Stimulated activated CD8-positive, alpha-beta memory T cell treated with anti-CD3 and anti-CD28 coated beads, Interleukin-4, amount 100 ng/mL, for 48 hours (primary cell): Measurements from ENCODE around the gene PC.
"Not testable (repeated sequence)": the region's sequence is repeated elsewhere in the genome, so short reads cannot be mapped to it uniquely, and the experiment has no call there.

Experiments
- DNase-seq: peaks from one replicate; pipeline ENCODE4 v3.0.0-alpha.2; 2020

Gene PC, protein sequence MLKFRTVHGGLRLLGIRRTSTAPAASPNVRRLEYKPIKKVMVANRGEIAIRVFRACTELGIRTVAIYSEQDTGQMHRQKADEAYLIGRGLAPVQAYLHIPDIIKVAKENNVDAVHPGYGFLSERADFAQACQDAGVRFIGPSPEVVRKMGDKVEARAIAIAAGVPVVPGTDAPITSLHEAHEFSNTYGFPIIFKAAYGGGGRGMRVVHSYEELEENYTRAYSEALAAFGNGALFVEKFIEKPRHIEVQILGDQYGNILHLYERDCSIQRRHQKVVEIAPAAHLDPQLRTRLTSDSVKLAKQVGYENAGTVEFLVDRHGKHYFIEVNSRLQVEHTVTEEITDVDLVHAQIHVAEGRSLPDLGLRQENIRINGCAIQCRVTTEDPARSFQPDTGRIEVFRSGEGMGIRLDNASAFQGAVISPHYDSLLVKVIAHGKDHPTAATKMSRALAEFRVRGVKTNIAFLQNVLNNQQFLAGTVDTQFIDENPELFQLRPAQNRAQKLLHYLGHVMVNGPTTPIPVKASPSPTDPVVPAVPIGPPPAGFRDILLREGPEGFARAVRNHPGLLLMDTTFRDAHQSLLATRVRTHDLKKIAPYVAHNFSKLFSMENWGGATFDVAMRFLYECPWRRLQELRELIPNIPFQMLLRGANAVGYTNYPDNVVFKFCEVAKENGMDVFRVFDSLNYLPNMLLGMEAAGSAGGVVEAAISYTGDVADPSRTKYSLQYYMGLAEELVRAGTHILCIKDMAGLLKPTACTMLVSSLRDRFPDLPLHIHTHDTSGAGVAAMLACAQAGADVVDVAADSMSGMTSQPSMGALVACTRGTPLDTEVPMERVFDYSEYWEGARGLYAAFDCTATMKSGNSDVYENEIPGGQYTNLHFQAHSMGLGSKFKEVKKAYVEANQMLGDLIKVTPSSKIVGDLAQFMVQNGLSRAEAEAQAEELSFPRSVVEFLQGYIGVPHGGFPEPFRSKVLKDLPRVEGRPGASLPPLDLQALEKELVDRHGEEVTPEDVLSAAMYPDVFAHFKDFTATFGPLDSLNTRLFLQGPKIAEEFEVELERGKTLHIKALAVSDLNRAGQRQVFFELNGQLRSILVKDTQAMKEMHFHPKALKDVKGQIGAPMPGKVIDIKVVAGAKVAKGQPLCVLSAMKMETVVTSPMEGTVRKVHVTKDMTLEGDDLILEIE

DNA sequence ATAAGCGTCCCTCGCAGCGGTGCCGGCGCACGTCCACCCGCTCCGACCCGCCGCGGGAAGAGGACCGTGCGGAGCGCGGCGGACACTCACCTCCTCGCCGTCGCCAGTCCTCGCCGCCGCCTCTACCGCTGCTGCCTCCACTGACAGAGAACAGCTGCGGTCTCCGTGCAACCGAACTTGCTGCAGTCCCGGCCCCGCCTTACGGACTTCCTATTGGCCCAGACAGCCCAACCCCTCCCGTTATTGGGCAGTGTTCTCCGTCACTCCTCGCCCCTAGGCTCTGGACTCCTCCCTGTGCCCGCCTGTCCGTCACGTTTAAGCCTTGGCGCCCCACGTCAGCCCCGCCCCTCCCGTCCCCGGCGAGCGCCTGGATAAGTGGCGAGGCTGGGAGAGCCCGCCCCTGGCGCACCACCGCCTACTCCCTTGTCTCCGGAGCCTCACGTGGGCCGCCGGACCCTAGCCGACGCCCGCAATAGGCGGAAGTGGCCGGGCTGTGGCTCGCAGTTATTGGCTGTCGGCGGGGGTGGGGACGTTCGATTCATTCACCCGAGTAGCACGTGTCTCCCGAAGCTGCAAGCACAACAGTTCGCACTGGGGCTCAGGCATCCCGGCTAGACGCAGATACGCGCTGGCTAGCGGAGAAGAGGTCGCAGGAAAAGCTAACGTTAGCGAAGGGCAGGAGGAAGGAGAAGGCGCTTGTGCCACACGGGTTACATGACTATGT, at the start of gene PC:
PC (minus strand) TSS at position 152 of the 724 bp plus-strand sequence. CDS start 86,224 bp downstream, outside the sequence.
- peak; percentile 98 for DNase-seq

DNA sequence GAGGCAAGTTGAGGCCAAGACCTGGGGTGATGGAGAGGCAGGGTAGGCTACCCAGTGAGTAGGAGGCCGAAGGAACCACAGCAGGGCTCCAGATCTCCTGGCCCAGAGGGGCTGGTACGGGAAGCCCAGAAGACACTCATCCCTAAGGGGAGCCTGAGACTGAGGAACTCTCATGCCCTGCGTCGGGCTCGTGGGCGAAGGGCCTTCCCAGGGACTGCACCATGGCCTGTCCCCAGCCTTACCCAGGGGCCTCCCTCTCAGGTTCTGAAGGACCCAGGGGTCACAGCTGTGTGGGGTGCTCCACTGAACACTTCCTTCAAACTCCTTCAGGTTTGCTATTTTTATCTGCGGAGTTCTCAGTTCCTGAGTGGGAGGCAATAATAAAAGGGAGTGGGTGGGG, 48.9 kb upstream of the PC start:
- DNase-seq: no peak

DNA sequence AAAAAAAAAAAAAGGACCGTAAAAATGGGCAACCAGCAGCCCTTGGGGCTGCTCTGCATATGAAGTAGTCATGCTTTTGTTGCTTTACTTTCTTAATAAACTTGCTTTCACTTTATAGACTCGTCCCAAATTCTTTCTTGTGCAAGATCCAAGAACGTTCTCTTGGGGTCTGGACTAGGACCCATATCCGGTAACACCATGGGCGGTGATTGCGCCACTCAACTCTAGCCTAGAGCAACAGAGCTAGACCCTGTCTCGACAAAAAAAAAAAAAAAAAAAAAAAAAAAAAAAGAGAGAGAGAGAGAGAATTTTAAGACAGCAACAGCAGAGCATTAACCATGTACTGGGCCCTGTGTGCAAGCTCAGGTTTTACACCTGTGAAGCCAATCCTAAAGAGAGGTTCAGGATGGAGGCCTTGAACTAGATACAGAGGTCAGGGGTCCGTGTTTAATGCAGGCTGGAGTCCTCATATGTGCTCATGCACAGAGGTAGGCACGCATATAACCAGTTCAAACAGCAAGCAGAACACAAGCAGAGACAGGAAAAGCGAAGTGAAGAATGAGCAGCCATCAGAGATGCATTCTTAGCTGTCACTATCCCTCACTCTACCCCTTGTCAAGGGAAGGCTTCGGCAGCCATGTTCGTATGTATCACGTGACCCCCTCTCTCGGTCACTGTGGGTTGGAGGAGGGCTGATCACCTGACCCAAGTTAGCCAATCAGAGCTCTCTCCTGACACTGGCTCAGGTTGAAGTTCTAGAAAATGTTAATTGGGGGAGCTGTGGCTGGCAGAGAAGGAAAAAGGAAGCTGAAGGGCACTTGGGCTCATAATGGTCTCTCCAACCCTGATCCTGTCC, 48.1 kb upstream of the PC start:
- DNase-seq: peak; percentile 50

DNA sequence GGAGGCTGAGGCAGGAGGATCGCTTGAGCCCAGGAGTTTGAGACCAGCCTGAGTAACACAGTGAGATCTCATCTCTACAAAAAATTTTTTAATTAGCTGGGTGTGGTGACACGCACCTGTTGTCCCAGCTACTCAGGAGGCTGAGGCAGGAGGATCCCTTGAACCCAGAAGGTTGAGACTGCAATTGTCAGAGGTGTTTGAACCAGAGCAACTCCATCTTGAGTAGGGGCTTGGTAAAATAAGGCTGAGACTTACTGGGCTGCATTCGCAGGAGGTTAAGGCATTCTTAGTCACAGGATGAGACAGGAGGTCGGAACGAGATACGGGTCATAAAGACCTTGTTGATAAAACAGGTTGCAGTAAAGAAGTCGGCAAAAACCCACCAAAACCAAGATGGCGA, 47.0 kb upstream of the PC start:
- not testable (repeated sequence) for DNase-seq

DNA sequence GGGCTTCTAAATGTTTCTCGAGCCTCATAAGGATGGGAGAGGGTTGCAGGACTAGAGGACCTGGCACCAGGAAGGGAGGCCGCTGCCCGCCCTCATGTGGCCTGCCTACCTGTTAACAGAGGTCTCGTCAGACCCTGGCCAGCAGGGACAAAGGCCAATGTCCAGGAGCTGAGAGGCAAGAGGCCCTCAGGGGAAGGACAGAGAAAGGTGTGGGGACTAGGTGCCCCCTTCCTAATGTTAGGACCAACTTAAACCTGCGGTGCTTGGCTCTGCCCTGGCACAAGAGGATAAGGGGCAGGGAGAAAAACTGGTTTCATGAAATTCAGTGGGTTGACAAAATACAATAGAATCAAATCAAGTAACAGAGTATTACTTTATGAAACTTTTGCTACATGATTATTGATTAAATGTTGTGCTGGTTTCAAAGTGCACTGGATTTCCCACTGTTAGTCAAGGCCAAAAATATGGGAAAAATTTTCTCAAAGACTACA, 44.8 kb upstream of the PC start:
- DNase-seq: no peak

DNA sequence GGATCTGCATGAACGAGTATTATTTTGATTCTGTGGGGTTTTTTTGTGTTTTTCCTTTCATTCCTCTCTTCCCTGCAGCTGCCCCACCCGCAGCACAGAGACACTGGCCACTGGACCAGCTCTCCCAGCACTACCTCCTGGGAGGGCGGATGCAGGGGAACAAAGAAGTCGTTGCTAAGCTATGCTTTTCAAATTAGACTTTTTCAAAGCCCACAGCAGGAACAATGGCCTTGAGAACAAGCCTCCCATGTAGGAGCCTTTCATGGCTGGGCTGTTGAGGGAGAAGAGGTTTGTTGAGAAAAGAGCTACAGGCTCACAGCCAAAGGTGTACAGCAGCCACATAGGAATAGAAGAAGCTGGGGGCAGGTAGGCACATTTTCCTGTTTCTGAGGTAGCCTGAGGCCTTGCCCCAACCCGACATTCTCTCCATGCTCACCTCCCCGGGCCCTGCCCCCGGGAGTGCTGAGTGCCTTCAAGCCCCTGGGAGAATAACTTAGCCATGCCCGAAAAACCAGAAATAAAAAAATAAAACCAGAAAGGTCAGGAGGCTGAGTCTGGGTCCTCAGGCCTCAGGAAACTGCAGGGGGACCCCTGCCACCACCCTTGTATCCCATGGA, 44.2 kb upstream of the PC start:
- DNase-seq: no peak

DNA sequence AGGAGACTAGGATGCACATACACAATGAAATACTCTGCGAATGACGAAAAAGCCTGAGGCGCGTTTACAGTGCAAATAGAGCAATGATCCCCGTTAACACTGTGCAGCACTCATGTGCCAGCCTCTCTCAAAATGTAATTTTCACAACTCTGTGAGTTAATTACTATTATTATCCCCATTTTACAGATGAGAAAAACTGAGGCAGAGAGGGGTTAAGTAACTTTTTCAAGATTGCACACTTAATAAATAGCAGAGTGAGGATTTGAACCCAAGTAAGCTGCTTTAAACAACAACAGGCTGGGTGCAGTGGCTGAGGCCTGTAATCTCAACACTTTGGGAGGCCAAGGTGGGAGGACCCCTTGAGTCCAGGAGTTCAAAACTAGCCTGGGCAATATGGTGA, 43.1 kb upstream of the PC start:
- DNase-seq: no peak

DNA sequence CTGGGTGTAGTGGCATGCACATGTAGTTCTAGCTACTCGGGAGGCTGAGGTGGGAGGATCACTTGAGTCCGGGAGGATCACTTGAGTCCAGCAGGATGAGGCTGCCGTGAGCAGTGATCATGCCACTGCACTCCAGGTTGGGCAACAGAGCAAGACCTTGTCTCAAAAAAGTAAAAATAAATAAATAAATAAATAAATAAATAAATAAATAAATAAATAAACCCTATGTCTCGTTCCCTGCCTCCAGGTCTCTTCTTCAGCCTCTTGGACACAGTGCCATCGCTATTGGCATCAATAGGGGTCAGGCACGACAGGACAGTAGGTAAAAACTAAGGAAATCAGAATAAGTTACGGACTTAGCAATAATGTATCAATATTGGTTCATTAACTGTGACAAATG, 41.4 kb upstream of the PC start:
- no peak for DNase-seq

DNA sequence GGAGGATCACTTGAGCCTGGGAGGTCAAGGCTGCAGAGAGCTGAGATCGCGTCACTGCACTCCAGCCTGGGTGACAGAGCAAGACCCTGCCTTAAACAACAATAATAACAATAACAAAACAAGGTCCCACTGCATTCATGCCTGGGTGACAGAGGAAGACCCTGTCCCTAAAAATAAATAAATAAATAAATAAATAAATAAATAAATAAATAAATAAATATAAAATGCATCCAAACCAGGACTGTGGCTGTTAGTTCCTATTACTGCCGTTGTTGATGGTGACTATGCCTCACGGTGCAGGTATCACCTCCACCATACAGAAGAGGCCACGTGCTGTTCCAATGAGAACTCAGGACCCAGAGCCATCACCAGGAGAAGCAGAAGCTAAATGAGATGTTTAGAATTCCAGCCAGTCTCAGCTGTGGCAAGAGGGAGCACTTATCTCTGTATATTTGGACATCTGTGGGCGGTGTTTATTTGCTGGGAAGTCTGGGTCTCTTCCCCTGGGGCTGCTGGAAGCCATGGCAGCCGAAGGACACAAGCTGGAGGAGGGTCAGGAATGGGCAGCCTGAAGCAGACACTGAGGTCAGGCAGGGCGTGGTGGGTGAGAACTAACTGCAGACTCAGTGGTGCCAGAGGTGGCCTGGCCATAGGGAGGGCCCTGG, 38.6 kb upstream of the PC start:
- no peak for DNase-seq

DNA sequence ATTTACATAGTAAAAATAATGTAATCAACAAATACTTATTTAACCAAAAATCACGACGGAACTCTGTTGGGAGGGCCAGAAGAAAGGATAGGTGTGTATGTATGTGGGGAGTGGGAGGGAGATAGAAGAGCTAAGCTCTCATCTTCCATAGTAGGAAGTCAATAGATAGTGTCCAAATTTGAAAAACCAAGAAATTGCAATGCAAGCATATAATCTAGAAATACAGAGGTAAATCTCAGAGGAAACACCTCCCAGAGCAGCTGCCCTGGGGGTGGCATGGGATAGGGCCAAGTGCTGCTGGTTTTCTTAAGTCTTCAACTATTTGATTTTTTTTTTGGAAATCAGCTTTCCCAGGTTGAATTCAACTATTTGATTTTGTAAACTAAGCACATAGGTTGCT, 33.9 kb upstream of the PC start:
- no peak for DNase-seq

DNA sequence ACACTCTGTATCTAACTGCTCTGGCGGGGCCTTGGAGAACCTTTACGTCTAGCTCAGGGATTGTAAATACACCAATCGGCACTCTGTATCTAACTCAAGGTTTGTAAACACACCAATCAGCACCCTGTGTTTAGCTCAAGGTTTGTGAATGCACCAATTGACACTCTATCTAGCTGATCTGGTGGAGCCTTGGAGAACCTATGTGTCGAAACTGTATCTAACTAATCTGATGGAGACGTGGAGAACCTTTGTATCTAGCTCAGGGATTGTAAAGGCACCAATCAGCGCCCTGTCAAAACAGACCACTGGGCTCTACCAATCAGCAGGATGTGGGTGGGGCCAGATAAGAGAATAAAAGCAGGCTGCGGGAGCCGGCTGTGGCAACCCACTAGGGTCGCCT, 31.2 kb upstream of the PC start:
- DNase-seq: not testable (repeated sequence)

DNA sequence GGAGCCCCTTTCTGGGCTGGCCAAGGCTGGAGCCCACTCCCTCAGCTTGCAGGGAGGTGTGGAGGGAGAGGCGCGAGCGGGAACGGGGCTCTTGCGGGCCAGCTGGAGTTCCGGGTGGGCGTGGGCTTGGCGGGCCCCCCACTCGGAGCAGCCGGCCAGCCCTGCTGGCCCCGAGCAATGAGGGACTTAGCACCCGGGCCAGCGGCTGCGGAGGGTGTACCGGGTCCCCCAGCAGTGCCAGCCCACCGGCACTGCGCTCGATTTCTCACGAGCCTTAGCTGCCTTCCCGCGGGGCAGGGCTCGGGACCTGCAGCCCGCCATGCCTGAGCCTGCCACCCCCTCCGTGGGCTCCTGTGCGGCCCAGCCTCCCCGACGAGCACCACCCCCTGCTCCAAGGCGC, 30.6 kb upstream of the PC start:
- not testable (repeated sequence) for DNase-seq

DNA sequence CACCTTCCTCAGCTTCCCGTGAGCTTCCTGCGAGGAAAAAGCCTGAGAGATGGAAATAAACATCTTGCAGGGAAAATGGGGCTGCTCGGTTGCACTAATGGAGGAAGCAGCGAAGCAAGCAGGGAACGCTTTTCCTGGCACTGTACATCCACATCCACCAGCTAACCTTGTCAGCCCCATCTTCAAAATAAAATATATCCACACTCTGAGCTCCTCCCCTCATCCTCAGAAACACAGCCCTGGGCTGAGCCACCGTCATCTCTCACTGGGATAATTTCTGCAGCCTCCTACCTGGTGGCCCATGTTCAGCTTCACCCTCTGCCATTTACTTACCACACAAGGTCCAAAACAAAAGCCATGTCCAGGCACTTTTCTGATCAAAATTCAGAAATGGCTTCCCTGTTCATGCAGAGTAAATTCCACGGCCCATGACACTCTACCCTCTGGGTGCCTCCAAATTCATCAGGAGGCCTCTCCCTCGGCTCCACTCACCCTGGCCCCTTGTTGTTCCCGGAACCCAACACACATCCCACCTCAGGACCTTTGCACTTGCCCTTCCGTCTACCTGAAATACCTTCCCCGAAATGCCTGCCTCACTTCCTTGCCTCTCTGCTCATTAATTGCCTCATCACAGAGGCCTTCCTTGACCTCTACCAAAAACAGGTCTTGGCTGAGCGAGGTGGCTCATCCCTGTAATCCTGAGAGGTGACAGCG, 29.9 kb upstream of the PC start:
- DNase-seq: no peak

DNA sequence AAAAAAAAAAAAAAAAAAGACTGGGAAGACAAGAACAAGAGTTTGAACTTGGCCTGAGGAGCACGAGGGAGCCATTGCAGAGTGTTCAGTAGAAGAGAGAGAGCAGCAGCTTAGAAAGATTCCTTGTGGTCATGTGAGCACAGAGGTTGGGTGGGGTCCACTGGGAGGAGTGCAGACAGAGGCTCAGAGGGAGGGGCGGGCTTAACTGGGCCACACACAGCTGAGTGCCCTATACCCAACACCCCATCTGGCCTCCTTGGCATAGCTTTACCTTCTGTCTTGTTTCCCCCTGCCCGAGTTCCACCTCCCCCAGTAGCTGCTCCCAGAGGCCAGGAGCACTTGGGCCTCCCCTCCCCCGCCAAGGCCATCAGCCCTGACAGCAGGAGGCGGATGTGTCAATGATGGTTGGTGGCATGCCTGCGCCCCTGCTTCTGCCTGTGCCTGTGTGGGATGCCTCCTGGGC, 29.0 kb upstream of the PC start:
- no peak for DNase-seq

DNA sequence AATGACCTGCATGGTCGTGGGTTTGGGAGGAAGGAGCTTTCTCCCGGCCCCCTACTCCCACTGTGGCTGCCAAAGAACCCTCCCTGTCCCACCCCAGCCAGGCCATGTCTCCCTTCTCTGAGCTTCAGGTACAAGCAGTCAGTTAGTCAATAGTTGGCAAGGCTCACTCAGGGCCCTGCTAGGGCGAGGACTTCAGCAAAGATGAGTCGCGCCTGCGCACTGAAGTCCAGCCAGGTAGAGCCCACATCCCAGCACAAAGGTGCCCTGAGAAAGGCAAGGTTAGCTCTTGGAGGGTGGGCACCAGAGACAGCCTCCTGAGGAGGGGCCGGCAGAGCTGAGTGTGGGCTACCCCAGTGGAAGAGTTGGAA, 28.0 kb upstream of the PC start:
- DNase-seq: no peak

DNA sequence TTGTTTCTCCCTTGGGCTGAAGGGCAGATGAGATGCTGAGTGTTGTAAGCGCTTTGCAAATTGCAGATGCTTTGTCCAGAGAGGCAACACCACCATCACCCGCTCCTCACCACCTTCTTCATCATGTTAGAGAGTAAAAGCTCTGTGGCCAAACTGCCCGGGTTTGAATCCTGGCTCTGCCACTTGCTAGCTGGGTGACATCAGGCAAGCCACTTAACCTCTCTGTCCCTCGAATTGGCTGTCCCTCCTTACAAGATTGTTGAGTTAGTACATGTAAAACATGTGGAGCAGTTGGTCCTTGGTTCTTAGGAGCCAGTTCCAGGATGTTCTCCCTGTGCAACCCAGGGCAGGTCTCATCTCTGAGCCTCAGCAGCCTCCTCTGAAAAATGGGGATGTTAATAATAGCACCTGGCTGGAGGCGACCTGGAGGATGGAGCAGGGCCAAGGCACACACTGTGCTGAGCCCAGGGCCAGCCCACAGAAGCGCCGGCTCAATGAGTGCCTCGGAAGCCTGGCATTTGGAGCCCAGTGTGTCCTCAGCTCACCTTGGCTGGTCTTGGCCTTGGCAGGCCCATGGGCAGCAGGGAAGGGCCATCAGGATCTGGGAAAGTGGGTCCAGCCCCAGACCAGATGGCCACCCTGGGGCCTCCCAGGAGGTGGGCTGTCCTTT, 27.5 kb upstream of the PC start:
- DNase-seq: no peak

DNA sequence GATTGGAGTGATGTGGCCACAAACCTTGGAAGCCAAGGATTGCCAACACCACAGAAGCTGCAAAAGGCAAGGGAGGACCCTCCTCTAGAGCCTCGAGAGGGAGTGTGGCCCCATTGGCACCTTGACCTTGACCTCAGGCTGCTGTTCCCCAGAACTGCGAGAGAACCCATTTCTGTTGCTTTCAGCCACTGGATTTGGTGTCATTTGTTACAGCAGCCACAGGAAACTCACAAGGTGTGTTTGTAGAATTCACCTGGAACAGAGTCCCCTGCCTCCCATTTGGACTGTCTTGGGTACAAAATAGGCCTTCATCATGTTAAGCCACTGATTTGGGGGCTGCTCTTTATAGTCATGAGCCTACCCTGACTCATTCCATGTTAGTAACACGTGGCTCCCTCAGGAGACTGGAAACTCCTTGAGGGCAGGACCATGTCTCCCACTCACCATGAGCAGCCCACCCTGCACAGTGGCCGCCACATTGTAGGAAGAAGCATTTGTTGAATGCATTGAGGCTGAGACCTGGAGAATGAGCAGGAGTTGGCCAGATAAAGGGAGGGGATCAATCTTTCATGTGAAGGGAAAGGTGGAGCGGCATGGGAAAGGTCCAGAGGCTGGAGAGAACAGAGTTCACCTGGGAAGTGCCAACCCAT, 25.2 kb upstream of the PC start:
- no peak for DNase-seq

DNA sequence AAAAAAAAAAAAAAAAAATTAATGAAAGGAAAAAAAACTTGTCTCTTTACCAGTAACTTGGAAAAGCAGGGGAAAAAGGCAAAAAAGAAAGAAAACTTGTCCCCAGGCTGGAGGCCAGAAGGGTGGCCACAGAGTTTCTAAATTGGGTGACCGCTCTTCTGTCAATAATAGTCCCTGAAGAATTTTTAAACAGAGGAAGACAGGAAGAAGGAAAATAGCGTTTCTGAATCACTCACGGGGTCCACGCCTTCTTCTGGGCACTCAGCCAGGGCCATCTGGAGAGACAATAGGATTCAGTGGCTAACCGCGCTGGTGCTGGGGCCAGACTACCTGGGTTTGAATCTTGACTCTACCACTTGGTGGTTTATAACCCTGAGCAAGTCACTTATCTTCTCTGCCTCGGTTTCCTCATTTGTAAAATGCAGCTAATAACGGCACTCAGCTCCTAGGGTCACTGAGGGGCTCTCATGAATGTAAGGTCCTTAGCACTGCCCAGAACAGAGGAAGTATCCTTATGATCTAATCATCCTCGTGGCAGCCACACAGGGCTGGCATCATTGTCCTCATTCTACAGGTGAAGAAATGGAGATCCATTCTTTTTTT, 23.9 kb upstream of the PC start:
- DNase-seq: peak; percentile 54
